ENCODE measurements around the gene ZNRF2.

DNA sequence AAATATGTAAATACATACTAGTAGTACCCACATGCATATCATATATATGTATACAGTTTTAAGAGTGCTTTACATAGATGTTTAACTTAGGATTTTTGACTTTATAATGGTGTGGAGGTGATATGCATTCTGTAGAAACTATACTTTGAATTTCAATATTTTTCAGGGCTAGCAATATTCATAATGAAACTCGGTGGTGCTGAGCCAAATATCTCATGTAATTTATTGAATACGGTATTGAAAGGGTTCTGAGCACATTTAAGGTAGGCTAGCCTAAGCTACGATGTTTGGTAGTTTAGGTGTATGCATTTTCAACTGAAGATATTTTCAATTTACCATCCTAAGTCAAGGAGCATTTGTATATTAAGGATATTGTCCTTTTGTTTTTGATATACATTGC lies 36.0 kb downstream of the ZNRF2 start:
- TF ChIP-seq, protein P1, sequence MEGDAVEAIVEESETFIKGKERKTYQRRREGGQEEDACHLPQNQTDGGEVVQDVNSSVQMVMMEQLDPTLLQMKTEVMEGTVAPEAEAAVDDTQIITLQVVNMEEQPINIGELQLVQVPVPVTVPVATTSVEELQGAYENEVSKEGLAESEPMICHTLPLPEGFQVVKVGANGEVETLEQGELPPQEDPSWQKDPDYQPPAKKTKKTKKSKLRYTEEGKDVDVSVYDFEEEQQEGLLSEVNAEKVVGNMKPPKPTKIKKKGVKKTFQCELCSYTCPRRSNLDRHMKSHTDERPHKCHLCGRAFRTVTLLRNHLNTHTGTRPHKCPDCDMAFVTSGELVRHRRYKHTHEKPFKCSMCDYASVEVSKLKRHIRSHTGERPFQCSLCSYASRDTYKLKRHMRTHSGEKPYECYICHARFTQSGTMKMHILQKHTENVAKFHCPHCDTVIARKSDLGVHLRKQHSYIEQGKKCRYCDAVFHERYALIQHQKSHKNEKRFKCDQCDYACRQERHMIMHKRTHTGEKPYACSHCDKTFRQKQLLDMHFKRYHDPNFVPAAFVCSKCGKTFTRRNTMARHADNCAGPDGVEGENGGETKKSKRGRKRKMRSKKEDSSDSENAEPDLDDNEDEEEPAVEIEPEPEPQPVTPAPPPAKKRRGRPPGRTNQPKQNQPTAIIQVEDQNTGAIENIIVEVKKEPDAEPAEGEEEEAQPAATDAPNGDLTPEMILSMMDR (IDR thresholded peaks at IDR 0.05), result no peak
- no peak for TF ChIP-seq POLR2A (IDR thresholded peaks at IDR 0.05)
